IgD-negative memory B cell (primary cell): ENCODE results near the gene MAPT. TPM values are rescaled to one million over a fixed set of nuclear protein-coding genes. Genes with fewer than 3 reads are reported as not detected.
"Not testable (repeated sequence)": the region's sequence is repeated elsewhere in the genome, so short reads cannot be mapped to it uniquely, and the experiment has no call there.

Experiments used
- H3K27ac Mint-ChIP-seq, 3 donors: one replicate each; pipeline ENCODE4 v1.8.0; 2020 to 2022; ENCODE audit warnings: mild to moderate bottlenecking in 3 of 3, mixed read lengths in 3 of 3, moderate library complexity in 1 of 3
- H3K27me3 Mint-ChIP-seq: one replicate; pipeline ENCODE4 v1.8.0; 2021; ENCODE audit warnings: mixed read lengths
- H3K36me3 Mint-ChIP-seq: one replicate; pipeline ENCODE4 v1.8.0; 2020; ENCODE audit warnings: mild to moderate bottlenecking, mixed read lengths
- H3K4me1 Mint-ChIP-seq, 3 donors: one replicate each; pipeline ENCODE4 v1.8.0; 2020 to 2022; ENCODE audit warnings: mixed read lengths in 3 of 3, mild to moderate bottlenecking in 1 of 3
- H3K4me3 Mint-ChIP-seq, 4 donors: one replicate each; pipeline ENCODE4 v1.8.0; 2020 to 2022; ENCODE audit warnings: mild to moderate bottlenecking in 4 of 4, mixed read lengths in 4 of 4, moderate library complexity in 3 of 4
- H3K9me3 Mint-ChIP-seq, 3 donors: one replicate each; pipeline ENCODE4 v1.8.0; 2020 to 2021; ENCODE audit warnings: mixed read lengths in 3 of 3, mild to moderate bottlenecking in 1 of 3
- polyA plus RNA-seq: library from polyadenylated mRNA; unstranded; fragments of 300-500 nt; fragmentation: Illumina TruSeq; gene quantifications from one replicate; pipeline ENCODE4 v1.2.3, GENCODE V29; 2021

The MAPT gene
- polyA plus RNA-seq, 1 donor from 2014 or later = not detected

GRCh38 chr17:45953561-45953960 is 59.2 kb downstream of the MAPT start:
- Mint-ChIP-seq H3K4me3 (no peak overlapping the region), H3K36me3 (no peaks in the 10 kb centered on the region), H3K4me1 (peaks cover 0 to 4% (median 0%) of the 10 kb centered on the region in 3 donors), H3K9me3 (no peaks in the 10 kb centered on the region), H3K27ac (no peak overlapping the region), H3K27me3 (peaks cover 21% of the 10 kb centered on the region)

GRCh38 chr17:45954914-45955313 is 60.6 kb downstream of the MAPT start:
- H3K4me3 Mint-ChIP-seq = peak overlapping the region in 1 of 4 donors; percentile 11
- H3K9me3 Mint-ChIP-seq = no peaks in the 10 kb centered on the region
- H3K27ac Mint-ChIP-seq = no peak overlapping the region
- peaks cover 14% of the 10 kb centered on the region for H3K27me3 Mint-ChIP-seq
- H3K36me3 Mint-ChIP-seq = no peaks in the 10 kb centered on the region
- H3K4me1 Mint-ChIP-seq = no peaks in the 10 kb centered on the region

GRCh38 chr17:45955326-45955725 is 61.0 kb downstream of the MAPT start:
- Mint-ChIP-seq H3K9me3 (no peaks in the 10 kb centered on the region), H3K4me1 (no peaks in the 10 kb centered on the region), H3K27ac (no peak overlapping the region), H3K27me3 (peaks cover 12% of the 10 kb centered on the region), H3K4me3 (peak overlapping the region in 2 of 4 donors; percentile 11 to 47), H3K36me3 (no peaks in the 10 kb centered on the region)

- no peak overlapping the region for H3K27ac Mint-ChIP-seq
- H3K4me3 Mint-ChIP-seq = no peak overlapping the region
- H3K9me3 Mint-ChIP-seq = no peaks in the 10 kb centered on the region
- no peaks in the 10 kb centered on the region for H3K36me3 Mint-ChIP-seq
- peaks cover 0 to 3% (median 2%) of the 10 kb centered on the region in 3 donors for H3K4me1 Mint-ChIP-seq
- H3K27me3 Mint-ChIP-seq = peaks cover 6% of the 10 kb centered on the region
These were observed 61.7 kb downstream of the MAPT start for GRCh38 chr17:45956090-45956489.

- H3K36me3 Mint-ChIP-seq, H3K9me3 Mint-ChIP-seq, H3K27ac Mint-ChIP-seq, H3K27me3 Mint-ChIP-seq, H3K4me1 Mint-ChIP-seq, H3K4me3 Mint-ChIP-seq: not testable (repeated sequence)
These were observed 62.4 kb downstream of the MAPT start for GRCh38 chr17:45956746-45957145.

- no peak overlapping the region for H3K4me3 Mint-ChIP-seq
- no peak overlapping the region for H3K27ac Mint-ChIP-seq
- peaks cover 4% of the 10 kb centered on the region for H3K27me3 Mint-ChIP-seq
- H3K9me3 Mint-ChIP-seq = no peaks in the 10 kb centered on the region
- H3K4me1 Mint-ChIP-seq = peaks cover 0 to 3% (median 2%) of the 10 kb centered on the region in 3 donors
- no peaks in the 10 kb centered on the region for H3K36me3 Mint-ChIP-seq
These were observed 64.0 kb downstream of the MAPT start for GRCh38 chr17:45958307-45958706.

- no peak overlapping the region for H3K4me3 Mint-ChIP-seq
- peaks cover 0 to 3% (median 2%) of the 10 kb centered on the region in 3 donors for H3K4me1 Mint-ChIP-seq
- no peaks in the 10 kb centered on the region for H3K36me3 Mint-ChIP-seq
- H3K27me3 Mint-ChIP-seq = peaks cover 9% of the 10 kb centered on the region
- H3K27ac Mint-ChIP-seq = no peak overlapping the region
- H3K9me3 Mint-ChIP-seq = no peaks in the 10 kb centered on the region
These were observed 64.8 kb downstream of the MAPT start for GRCh38 chr17:45958994-45959665.

GRCh38 chr17:45960311-45960710 is 66.0 kb downstream of the MAPT start:
- no peak overlapping the region for H3K4me3 Mint-ChIP-seq
- H3K9me3 Mint-ChIP-seq = no peaks in the 10 kb centered on the region
- H3K27ac Mint-ChIP-seq = no peak overlapping the region
- no peaks in the 10 kb centered on the region for H3K36me3 Mint-ChIP-seq
- H3K27me3 Mint-ChIP-seq = peaks cover 6% of the 10 kb centered on the region
- peaks cover 0 to 3% (median 2%) of the 10 kb centered on the region in 3 donors for H3K4me1 Mint-ChIP-seq

GRCh38 chr17:45961206-45961605 is 66.9 kb downstream of the MAPT start:
- no peaks in the 10 kb centered on the region for H3K36me3 Mint-ChIP-seq
- H3K27me3 Mint-ChIP-seq = peaks cover 9% of the 10 kb centered on the region
- H3K27ac Mint-ChIP-seq = no peak overlapping the region
- no peak overlapping the region for H3K4me3 Mint-ChIP-seq
- peaks cover 0 to 3% (median 2%) of the 10 kb centered on the region in 3 donors for H3K4me1 Mint-ChIP-seq
- no peaks in the 10 kb centered on the region for H3K9me3 Mint-ChIP-seq

- peaks cover 0 to 3% (median 2%) of the 10 kb centered on the region in 3 donors for H3K4me1 Mint-ChIP-seq
- no peaks in the 10 kb centered on the region for H3K36me3 Mint-ChIP-seq
- no peaks in the 10 kb centered on the region for H3K9me3 Mint-ChIP-seq
- H3K4me3 Mint-ChIP-seq = peak overlapping the region in 1 of 4 donors; percentile 41
- H3K27me3 Mint-ChIP-seq = peaks cover 9% of the 10 kb centered on the region
- H3K27ac Mint-ChIP-seq = peak overlapping the region in 1 of 3 donors; percentile 28
These were observed 68.0 kb downstream of the MAPT start for GRCh38 chr17:45962221-45962972.

GRCh38 chr17:45963283-45963682 is 68.9 kb downstream of the MAPT start:
- H3K9me3 Mint-ChIP-seq = no peaks in the 10 kb centered on the region
- H3K27ac Mint-ChIP-seq = no peak overlapping the region
- no peaks in the 10 kb centered on the region for H3K36me3 Mint-ChIP-seq
- H3K27me3 Mint-ChIP-seq = peaks cover 15% of the 10 kb centered on the region
- no peak overlapping the region for H3K4me3 Mint-ChIP-seq
- H3K4me1 Mint-ChIP-seq = peaks cover 0 to 3% (median 2%) of the 10 kb centered on the region in 3 donors

- no peaks in the 10 kb centered on the region for H3K9me3 Mint-ChIP-seq
- H3K4me3 Mint-ChIP-seq = no peak overlapping the region
- peaks cover 0 to 3% (median 2%) of the 10 kb centered on the region in 3 donors for H3K4me1 Mint-ChIP-seq
- peaks cover 15% of the 10 kb centered on the region for H3K27me3 Mint-ChIP-seq
- no peaks in the 10 kb centered on the region for H3K36me3 Mint-ChIP-seq
- H3K27ac Mint-ChIP-seq = no peak overlapping the region
These were observed 69.5 kb downstream of the MAPT start for GRCh38 chr17:45963889-45964288.

GRCh38 chr17:45964634-45965033 is 70.3 kb downstream of the MAPT start:
- peaks cover 0 to 3% (median 2%) of the 10 kb centered on the region in 3 donors for H3K4me1 Mint-ChIP-seq
- no peak overlapping the region for H3K4me3 Mint-ChIP-seq
- H3K9me3 Mint-ChIP-seq = peaks cover 0 to 1% (median 0%) of the 10 kb centered on the region in 3 donors
- no peaks in the 10 kb centered on the region for H3K36me3 Mint-ChIP-seq
- peaks cover 15% of the 10 kb centered on the region for H3K27me3 Mint-ChIP-seq
- no peak overlapping the region for H3K27ac Mint-ChIP-seq

GRCh38 chr17:45965812-45966211 is 71.5 kb downstream of the MAPT start:
- Mint-ChIP-seq H3K36me3 (no peaks in the 10 kb centered on the region), H3K27ac (peak overlapping the region in 1 of 3 donors; percentile 53), H3K9me3 (peaks cover 0 to 3% (median 0%) of the 10 kb centered on the region in 3 donors), H3K4me3 (no peak overlapping the region), H3K4me1 (peaks cover 0 to 2% (median 1%) of the 10 kb centered on the region in 3 donors), H3K27me3 (peaks cover 15% of the 10 kb centered on the region)

- Mint-ChIP-seq H3K4me3 (no peak overlapping the region), H3K36me3 (no peaks in the 10 kb centered on the region), H3K4me1 (no peaks in the 10 kb centered on the region), H3K27ac (no peak overlapping the region), H3K27me3 (peaks cover 15% of the 10 kb centered on the region), H3K9me3 (peaks cover 0 to 3% (median 0%) of the 10 kb centered on the region in 3 donors)
These were observed 72.4 kb downstream of the MAPT start for GRCh38 chr17:45966606-45967280.
